NCI-H345 treated with DMSO at 0.1 percent for 48 hours (cell line): ENCODE measurements around the gene XYLT2.

Experiments
- DNase-seq: peaks from one replicate; lab custom pipeline; 2025; ENCODE audit not compliant: unreplicated experiment; lab: John Stamatoyannopoulos, UW

XYLT2 gene

DNA sequence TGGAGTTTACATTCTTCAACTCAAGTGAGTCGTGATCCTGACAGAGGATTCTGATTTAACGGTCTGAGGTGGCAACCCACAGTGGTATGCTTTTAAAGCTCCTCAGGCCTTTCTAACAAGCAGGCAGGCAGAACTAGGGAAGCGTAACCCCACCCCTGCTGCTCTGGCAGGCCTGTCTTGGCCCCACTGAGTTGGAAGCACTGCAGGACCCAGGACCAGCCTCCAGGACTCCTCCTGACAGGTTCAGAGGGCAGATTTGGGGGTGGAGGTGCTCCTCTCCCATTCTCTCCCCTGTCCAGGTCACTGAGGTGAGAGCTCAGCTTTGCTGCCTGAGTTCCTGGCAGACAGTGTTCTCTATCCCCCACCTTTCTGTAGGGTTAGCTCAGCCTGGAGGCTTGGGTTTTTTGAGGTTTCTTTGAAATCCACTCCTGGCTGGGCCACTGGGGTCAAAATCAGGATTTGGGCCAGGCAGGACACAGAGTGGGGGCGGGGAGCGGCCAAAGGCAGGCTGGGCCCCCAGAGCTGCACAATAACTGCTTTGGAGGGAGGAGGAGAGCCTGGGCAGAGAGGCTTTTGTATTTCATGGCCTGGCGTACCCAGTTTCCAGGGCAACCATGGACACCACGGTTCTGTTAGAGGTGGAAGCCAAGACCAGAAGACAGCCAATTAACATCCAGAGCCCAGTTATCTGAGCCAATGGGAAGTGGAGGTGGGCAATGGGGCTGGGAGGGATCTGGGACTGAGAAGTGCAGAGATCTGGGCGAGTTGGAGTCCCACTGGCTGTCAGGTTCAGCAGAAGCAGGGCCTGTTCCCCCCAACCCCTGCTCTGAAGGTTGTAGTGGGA lies 17.5 kb downstream of the XYLT2 start:
- no peak for DNase-seq

DNA sequence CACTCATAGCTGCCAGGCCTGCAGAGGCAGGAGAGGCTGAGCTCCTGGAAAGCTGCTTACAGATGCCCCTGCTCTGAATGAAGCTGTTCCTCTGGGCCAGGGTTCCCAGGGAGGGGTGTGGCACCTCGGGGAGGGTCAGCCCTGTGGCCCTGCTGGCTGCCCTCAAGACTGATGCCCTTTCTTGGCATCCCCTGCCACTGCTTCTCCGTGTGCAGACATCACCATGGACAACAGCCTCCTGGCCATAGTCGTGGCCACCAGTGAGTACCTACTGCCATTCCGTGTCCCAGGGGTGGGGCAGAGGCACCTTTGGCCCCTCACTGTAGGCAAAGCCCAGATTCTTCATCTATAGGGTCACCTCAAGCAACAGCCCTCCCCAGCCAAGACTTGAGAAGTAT lies 18.1 kb downstream of the XYLT2 start:
- no peak for DNase-seq

GRCh38 chr17:50364715-50365114 lies 18.8 kb downstream of the XYLT2 start:
- no peak for DNase-seq

- DNase-seq, result no peak
Measured at GRCh38 chr17:50365165-50365564, 19.2 kb downstream of the XYLT2 start.

DNA sequence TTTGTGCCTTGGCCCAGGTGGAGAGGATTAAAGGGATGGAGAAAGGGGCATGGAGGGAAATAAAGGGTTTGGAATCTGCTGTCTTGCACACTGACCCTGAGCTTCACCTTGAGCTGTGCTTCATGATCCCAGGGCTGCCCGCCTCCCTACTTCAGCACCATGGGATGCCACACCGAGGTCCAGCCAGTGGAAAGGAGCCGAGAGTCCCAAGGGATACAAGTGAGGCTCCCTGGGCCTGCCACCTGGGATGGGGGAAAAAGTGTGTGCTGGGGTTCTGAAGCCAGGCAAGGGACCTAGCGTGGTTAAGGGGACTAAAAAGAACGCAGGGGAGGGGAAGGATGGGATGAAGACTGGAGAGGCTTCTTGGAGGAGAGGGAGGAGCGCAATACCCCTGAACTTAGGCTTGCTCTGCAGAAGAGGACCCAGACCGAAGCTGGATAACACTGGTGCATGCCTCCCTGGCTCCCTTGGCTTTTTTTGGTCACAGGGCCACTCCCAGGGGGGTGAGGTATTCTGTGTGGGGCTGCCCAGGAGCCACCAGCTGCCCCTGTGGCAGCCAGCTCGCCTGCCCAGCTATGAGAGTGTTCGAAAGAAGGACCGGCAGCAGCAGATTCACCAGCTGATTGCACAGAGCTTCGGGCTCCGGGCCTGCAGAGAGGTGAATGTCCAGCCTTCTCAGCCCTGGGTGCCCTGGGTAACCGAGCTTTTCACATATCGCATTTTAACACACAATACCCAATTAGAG lies 19.9 kb downstream of the XYLT2 start:
- no peak for DNase-seq

DNA sequence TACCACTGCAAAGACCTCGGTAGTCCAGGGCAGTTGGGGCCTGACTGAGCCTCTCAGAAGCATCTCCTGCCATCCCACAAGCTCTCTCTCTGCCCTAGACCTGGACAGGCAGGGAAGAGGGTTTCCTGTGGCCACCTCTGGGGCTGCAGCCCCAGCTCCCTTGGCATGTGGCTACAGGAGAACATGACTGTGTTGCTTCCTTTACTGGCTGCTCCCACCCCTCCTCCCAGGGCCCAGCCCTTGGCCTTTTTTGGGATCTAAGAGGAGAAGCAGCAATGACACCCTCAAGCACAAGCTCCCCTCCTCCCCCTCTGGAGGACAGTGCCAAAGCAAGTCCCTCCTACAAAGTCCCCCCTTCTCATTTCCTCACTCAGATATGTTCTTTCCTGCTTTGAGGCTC lies 21.5 kb downstream of the XYLT2 start:
- DNase-seq, result no peak

DNA sequence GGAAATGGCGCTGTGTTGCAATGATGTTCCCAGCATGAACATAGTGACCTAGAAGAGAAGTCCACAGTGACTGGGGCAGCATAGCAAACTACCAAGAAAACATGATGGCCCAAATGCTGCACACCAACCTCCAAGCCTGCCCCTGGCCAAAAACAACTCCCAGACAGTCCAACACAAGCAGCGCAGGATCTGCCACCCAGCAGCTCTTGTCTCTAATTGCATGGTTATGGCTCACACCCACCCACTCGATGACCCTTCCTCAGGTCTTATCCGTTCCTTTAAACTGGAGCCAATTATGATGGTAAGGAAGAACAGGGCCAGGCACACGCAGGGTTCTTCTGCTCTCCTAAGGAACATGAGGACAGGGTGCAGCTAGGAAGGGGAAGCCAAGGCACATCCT lies 24.1 kb downstream of the XYLT2 start:
- no peak for DNase-seq

- no peak for DNase-seq
Measured at GRCh38 chr17:50371526-50371925, 25.6 kb downstream of the XYLT2 start.

DNA sequence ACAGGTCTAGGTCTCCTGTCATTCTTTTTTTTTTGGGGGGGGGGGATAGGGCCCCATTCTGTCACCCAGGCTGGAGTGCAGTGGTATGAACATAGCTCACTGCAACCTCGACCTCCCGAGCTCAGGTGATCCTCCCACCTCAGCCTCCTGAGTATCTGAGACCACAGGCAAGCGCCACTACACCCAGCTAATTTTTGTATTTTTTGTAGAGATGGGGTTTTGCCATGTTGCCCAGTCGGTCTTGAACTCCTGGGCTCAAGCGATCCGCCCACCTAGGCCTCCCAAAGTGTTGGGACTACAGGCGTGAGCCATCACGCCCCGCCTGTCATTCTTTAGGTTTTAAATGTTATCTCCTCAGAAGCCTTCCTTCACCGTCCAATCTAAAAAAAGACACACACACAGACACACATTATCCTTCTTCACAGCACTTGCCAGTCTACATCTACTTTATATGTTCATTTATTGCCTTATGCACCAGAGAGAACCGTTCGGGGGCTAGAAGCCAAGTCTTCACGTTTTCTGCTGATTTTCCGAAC lies 26.4 kb downstream of the XYLT2 start:
- DNase-seq, result no peak

- DNase-seq, result peak; percentile 79
Measured at GRCh38 chr17:50372758-50373556, 27.0 kb downstream of the XYLT2 start, which contains the start of the genes EME1 and MRPL27. Gene EME1 (plus strand): TSS chr17:50373229. CDS start chr17:50375209, 1,980 bp downstream. Gene MRPL27 (minus strand): TSS chr17:50373184. CDS start chr17:50373170, 14 bp downstream.

DNA sequence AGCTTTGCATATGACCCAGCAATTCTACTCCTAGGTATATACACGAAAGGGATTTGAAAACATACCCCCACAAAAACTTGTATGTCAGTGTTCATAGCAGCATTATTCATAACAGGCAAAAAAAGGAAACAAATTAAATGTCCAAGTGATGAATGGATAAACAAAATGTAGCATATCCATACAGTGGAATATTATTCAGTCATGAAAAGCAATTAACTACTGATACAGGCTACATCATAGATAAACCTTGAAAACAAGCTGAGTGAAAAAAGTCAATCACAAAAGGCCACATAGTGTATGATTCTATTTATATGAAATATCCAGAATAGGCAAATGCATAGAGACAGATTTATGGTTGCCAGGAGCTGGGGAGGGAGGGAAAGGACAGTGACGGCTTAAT lies 27.8 kb downstream of the XYLT2 start:
- DNase-seq, result no peak

DNA sequence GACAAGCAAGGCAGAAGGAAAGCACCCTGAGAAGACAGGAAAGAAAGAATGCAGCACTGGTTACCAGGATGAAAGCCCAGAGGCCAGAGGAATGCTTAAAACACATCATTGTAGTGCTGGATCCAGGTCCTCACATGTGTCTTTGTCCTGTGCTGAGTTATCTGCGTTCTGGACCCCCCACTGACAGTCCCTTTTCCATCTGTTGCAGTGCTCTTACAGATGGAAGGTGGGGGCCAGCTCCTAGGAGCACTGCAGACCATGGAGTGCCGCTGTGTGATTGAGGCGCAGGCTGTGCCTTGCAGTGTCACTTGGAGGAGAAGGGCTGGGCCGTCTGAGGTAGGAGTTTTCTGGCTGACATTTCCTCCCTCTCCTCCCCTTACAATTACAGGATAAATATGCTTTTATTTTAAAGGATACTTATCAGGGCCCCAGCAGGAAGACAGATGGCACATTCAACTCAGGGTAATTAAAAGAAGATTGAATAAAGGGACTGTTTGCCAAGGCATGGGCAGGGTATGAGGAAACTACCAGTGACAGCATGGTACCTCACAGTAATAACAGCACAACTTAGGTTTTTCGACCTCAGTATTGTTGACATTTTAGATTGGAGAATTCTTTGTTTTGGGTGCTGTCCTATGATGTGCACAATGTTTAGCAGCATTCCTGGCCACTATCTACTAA lies 30.1 kb downstream of the XYLT2 start:
- no peak for DNase-seq

DNA sequence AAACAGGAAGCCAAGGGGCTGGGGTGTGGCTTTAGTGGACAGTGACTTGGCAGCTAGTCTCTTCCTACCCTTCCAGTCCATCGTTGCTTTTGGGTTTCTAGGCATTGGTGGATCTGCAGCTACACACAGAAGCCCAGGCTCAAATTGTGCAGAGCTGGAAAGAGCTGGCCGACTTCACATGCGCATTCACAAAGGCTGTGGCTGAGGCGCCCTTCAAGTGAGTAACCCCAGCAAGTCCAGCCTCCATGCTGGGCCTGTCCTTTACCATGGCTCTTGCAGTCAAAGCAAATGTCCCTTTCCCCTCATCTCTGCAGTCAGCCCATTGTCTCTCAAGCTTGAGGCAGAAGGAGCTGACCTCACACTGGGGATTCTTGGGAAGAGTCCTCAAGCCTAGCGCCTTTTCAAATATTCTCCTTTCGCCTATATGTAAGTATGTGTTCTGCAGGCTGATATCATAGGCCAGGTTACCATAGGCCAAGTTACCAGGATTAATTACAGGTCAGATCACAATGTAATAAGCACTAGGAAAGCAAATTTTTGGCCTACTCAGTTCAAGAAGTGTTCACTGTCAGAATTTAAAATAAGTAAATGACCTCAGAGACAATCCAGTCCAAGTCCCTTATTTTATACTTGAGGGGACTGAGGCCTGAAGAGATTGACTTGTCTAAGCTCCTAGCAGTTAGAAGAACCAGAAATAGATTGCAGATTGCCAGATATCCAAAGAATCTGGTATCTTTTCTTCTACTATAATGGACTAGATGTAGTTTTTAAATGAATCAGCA lies 33.6 kb downstream of the XYLT2 start:
- DNase-seq, result no peak

GRCh38 chr17:50380369-50381259 lies 34.7 kb downstream of the XYLT2 start:
- DNase-seq, result no peak

DNA sequence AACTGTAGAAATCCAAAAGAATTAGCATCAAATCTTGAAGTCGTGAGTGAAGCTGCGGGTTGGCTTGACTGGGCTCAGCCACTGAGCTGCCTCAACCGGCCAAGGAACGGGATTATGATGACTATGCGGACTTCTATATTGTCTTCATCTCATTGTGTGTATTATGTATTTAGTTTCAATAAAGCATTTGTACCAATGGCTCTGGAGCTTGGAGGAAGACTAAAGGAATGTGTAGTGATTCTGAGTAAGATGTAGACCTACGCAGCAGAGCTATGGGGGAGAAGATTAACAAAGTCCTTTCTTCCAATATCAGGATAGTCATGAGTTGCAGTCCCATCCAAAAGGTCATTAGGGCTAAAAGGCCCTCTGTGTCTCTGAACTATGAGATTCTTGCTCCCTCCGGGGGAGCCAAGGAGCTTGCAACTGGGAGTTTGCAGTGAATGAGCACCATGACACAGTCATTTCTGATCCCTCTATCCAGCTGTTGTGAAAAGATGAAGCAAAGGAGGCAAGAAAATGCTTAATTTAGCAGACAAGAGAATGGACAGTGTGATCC lies 35.4 kb downstream of the XYLT2 start:
- no peak for DNase-seq

- no peak for DNase-seq
Measured at GRCh38 chr17:50381920-50382319, 36.0 kb downstream of the XYLT2 start.

- DNase-seq, result no peak
Measured at GRCh38 chr17:50382931-50383330, 37.0 kb downstream of the XYLT2 start.

DNA sequence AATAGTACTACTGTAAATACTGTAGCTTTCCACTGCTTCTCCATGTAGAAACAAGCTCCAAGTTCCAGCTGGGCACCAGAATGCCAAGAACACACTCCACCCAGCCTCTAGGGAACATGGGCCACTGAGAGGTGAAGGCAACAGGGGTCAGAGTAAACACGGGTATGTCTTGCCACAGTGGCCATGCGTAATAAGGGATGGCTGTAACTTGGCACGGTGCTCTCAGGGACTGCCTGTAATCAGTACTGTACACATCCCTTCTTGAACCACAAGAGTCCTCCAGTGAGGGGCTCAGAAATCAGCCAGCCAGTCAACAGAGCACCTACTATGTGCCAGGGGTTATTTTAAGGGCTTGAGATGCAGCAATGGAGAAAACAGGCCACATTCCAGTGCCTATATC lies 40.6 kb downstream of the XYLT2 start:
- no peak for DNase-seq
